Epithelial cell of prostate (primary cell): ENCODE data around the gene DAGLA.
A peak's percentile ranks its signal among the peaks of the same experiment; 100 is the strongest.

Experiments used
- DNase-seq: peaks from one replicate; pipeline ENCODE4 v3.0.0-alpha.2; 2011; ENCODE audit warnings: low read depth, low spot score
- H3K27ac ChIP-seq: fragments of 450-650 bp; 2 replicates; pipeline ENCODE4 v1.5.1; 2017; ENCODE audit warnings: mild to moderate bottlenecking

The DAGLA gene

DNA sequence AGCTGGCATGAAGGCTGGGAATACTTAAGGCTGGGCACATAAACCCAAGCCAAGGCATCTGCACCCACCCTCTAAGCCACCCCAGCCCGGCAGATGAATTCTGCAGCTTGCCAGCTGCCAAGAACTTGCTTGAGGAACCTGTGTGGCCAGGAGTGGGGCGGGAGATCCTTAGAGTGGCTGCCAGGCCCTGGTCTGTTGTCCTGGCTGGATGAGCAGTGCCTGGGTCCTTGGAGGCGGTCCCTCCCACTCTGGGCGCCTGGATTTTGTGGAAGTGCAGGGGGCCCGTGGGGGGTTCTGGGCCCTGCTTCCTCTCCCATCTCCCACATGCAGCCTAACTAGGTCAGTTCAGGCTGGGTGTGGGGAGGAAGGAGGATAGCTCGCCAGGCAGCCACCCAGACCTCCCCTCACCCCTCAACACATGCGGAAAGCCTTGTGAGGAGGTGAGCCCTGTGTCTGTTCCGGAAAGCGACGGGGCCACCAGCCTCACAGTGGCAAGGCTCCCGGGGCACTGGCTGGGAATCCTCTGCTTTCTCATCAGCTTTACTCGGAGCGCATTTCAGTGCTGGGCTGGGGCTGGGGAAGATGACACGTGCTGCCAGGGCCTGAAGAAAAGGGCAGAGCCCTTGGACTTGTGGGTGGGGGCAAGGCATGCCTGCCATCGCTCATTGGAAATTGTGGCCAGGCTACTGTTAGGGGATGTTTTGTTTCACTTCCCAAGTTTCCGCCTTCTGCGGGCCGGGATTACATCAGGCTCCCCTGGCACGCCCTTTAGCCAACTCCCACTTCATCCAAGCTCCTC, 8.4 kb downstream of the DAGLA start:
- no peak for DNase-seq
- peak overlapping the region; percentile 6 for H3K27ac ChIP-seq

DNA sequence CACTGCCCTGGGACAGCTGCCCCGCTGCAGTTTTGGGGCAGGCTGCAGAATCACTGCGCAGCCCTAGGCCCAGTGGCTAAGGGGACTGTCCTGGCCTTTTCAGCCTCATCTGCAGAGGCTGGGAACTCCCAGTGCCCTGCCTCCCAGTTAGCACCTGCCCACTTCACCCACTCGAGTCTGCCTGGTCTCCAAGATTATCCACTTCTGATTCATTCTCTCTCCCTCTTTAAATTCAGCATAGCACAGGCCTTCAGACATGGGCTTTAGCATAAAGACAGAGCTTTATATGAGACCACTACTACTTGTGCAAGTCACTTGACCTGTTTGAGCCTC, 8.9 kb downstream of the DAGLA start:
- peak overlapping the region; percentile 6 for H3K27ac ChIP-seq
- DNase-seq, result no peak

DNA sequence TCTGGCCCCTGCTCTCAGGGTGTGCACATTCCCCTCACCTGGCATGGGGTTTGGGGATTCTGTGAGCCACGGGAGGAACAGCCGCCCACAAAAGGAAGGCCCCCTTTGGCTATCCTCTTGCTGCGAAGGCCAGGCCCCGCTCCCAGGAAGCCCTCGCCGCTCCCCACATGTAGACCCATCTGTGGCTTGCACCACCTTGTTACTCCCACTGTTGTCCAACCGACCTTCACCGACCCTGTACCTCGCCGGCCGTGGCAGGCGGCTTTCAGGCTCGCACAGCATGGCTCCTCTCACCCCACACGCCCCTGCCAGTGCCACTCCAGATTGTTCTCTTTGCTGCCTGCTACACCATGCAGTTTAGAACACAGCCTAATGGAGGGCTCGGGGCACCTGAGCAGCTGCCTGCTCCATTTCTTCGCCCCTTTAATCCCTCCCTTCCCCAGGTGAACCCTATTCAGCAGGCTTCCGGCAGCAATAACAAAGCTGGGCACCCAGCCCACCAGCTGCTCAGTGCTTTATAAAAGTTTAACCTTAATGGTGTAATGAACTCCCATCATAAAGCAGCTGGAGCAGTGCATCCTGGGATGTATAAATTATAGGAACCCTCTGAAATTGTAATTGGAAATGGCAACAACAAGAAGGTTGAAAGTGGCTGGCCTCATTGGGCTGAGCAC, 10.7 kb downstream of the DAGLA start:
- no peak for DNase-seq
- H3K27ac ChIP-seq, result no peak overlapping the region

DNA sequence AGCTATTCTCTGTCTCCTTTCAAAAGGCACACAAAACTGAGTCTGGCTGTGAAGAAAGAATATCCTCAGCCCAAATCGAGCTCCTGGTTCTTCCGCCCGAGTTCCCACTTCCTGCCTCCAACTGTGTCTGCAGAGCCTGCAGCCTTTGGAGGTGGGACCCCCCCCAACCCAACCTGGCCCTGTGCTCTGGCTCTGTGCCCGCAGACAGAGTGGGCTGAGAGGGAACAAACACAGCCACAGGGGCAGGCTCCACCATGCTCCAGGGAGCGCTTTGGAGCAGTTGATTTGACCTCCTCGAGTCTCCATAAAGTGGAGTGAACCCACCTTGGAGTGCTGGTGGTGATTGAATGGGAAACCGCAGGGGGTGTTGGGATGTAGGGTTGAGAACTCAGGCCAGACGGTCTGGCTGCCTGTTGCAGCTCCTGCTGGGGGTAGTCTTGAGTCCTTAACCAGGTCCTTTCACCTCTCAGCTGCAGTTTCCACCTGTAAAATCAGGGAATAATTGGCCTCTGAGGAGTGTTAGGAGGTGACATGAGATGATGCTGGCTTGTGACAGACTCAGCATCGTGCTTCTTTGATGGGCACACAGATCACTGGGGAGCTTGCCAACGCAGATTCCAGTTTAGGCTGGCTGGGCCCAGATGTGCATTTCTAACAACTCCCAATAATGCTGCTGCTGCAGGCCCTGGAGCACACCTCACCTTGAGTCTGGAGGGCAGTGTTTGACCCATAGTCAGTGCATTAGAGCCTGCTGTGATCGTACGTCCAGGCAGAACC, 11.4 kb downstream of the DAGLA start:
- no peak for DNase-seq

DNA sequence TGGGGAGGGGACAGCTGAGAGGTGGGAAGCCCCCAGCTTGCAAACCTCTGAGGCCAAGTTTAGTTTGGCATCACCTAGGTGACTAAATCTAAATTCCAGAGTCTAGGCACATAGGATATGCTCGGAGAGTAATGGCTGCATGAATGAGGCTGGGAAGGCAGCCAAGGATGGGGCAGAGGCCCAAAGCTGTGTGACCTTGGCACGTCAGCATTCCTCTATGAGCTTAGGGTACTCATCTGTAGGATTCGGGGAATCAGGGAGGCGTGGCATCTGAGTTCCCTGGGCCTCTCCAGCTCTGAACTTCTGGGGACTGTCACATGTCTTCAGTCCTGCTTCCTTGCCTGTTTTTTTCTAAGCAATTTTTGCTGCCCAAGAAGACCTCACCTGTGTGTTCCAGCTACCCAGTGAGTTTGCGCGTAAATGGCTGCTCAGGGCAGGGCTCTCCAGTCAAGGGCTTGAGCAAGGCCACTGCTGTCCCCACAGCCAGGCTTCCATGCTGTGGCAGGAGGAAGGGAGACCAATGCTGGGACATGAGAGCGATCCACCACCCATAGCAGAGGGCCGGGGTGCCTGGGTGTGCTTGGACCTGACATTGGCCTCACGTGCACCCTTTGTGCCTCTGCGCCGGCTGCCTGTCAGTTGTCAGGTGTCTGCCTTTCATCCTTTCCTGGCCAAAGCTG, 13.9 kb downstream of the DAGLA start:
- no peak overlapping the region for H3K27ac ChIP-seq
- no peak for DNase-seq

More for the DNA sequence above, 11.4 kb downstream of the DAGLA start:
- no peak overlapping the region for H3K27ac ChIP-seq

DNA sequence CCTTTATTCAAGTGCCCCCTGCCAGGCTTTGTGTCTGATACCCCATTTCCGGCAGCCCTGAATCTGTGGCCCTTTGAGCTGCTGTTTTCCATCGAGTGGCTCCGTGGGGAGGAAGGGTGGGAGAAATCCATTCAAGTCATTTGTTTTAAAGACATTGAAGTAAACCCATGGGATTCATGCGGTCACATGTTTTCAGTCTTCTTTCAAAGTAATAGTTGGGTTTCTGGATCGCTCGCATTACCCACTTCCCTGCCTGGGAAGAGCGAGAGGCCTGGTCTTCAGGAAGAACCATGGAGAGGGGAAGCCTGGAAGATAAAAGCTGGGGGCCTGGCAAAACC, 14.4 kb downstream of the DAGLA start:
- DNase-seq, result no peak
- H3K27ac ChIP-seq, result no peak overlapping the region

DNA sequence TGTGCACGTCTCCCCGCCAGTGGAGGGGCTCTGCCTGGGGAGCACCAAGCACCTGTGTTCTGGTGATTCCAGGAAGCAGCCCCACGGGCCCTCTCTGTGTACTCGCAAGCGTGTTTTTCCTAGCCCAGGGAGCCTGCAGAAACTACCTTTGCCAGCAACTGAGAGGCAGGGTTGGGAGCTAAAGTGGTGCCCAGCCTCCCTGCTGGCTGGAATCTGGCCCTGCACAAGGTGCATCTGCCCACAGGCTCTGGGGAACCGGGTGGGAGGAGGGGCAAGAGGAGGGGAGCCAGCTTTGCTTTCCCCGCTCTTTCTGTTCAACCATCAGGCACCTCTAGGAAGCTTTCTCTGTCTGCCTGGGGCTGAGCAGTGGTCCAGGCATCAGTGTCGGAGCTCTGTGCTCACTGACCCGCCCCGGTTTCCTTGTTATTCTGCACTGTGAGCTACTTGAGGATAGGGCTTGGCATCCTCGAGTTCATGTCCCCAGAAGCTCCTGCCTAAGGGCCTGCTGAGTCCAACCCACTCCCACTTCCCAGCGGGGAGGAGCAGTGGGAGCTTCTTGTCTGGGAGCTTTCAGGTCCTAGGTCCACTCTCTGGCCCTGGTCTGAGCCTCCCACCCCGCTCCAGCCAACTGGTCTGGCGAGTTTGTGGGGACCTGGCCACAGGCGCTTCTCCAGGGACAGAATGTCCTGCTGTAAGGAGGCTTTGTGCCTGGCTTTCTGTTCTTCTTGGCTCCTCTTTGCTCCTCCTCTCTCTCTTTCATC, 14.9 kb downstream of the DAGLA start:
- no peak for DNase-seq
- peak overlapping the region; percentile 5 for H3K27ac ChIP-seq

DNA sequence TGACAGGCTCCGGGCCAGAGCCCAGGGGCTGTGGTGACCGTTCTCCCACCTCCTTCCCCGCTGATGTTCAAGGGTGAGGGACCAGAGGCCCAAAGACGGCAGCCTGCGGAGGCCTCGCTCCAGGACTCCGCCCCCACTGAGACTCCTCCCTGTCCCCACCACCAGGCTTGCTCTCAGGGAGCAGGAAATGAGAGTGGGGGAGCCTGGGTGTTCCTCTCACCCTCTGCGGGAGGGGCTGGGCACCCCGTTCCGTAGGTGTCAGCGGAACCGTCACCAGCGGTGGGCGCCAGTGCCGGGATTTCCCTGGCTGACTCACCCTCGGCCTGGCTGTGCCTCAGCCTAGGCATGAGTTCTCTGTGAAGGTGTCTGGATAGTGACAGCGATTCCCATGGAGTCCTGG, 15.7 kb downstream of the DAGLA start:
- DNase-seq, result peak; percentile 60
- H3K27ac ChIP-seq, result peak overlapping the region; percentile 5

DNA sequence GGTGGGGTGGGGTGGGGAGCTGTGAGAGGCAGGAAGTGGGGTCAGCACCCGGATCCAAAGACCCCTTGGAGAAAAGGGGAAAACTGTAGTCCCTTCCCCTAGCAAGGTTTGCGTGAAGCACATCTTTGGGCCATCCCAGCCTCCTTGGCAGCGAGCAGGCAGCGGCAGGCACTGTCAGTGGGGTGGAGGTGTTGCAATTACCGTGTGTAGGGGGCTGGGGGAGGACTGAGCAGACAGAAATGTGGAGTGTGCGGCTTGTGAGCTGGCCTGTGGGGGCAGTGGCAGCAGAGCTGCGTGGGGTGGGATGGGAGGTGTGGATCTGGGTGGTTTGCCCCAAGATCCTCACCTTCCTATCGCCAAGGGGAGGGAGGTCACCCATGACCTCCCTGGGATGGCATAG, 16.4 kb downstream of the DAGLA start:
- no peak for DNase-seq
- peak overlapping the region; percentile 22 for H3K27ac ChIP-seq

DNA sequence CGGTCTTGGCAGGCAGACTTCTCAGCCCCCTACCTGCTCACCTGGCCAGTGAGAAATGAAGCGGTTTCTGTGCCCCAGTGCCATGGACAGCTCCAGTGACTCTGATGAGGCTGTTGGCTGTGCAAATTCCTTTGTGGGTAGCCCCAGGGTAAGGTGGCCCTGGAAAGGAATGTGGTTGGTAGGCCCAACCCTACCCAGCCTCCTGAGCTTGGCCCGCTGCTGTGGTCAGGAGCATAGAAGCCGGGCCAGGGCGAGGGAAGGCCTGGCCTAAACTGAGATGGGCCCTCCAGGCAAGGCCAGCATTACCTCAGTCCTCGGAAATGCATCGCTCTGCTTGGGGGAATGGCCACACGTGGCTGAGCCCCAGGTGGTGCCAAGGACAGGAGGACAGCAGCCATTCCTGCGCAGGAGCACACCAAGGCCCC, 16.9 kb downstream of the DAGLA start:
- H3K27ac ChIP-seq, result peak overlapping the region; percentile 22
- peak; percentile 60 for DNase-seq

DNA sequence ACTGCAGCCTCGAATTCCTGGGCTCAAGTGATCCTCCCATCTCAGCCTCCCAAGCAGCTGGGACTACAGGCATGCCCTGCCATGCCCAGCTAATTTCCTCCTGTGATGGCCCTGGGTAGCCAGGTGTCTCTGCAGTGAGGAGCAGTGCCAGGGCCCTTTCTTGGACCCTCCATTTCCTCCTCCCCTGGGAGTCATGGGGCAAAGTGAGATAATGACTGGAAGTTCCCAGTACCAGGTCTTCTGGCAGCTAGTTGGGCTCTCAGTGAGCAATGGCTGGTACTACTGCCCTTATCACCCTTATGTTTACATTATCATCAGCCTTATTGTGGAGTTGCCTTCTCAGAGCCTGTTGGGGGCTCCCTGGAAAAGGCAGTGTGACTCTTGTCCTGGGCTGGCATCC, 17.6 kb downstream of the DAGLA start:
- no peak overlapping the region for H3K27ac ChIP-seq
- no peak for DNase-seq

DNA sequence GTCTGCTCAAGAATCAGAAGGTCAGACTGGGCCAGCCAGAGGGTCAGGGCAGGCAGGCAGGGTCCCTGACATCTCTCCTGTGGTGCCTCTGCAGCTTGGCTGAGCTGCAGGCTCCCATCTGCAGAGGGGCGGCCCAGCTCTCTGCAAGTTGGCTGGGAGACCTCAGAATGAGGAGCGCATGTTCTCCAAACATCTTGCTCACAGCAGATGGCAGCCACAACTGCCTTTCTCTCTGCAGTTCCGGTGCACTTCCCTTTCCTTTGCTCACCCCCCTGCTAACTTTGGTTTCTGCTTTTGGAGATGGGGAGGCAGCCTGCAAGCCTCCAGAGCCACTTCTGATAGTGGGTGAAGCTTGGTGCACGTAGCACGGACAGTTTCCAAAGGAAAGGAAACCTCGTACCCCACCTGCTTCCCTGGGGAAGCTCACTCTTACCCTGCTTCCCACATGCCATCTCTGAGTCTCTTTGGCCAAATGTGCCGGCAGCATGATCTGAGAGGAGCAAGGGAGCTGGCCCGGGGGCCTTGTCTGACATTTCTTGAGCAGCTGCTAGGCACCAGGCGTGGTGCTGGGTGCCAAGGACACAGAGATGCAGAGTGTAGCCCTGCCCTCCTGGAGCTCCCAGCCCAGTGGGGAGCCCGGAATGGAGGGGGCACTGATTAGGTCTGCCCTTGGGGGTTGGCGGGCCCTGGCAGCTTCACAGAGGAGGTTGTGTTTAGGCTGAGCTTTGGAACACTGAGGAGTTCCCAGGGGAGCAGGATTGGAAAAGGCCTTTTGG, 18.2 kb downstream of the DAGLA start:
- DNase-seq, result no peak
- H3K27ac ChIP-seq, result no peak overlapping the region

DNA sequence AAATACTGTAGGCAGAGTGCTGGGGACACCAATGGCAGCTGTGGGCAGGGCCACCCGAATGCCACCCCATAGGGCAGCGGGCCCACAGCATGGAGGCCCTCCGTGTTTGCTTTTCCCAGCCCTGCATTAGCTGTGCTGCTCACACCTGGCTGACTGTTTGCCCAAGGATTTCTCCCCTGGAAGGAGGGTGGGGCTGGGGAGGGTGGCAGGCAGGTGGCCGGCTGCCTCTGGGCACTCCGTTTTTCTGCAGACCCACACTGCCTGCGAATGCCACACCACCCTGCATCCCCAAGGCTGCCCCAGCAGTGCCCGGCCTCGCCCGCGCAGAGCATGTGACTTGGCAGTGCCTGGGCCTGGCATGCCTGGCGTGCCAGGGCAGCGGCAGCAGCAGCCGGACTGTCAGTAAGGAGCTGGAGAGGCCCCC, 19.6 kb downstream of the DAGLA start:
- DNase-seq, result no peak
- H3K27ac ChIP-seq, result peak overlapping the region; percentile 29

DNA sequence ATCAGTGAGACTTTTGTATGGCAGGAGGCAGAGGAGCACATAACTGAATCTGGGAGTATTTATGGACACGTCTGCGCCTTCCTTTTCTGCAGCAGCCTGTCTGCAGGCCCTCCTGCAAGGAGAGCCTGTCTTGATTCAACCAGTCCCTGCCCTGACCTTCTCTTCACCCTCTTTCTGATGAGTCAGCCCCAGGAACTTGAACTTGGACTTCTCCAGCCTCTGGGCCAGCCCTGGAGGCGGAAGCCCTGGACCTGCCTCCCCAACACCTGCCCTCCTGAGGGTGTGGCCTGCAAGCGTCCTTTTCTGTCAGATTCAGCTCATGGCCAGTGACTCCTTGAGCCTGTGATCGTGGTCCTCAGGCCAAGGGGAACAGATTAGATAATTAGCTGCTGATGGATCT, 20.0 kb downstream of the DAGLA start:
- peak overlapping the region; percentile 29 for H3K27ac ChIP-seq
- DNase-seq, result peak; percentile 51

DNA sequence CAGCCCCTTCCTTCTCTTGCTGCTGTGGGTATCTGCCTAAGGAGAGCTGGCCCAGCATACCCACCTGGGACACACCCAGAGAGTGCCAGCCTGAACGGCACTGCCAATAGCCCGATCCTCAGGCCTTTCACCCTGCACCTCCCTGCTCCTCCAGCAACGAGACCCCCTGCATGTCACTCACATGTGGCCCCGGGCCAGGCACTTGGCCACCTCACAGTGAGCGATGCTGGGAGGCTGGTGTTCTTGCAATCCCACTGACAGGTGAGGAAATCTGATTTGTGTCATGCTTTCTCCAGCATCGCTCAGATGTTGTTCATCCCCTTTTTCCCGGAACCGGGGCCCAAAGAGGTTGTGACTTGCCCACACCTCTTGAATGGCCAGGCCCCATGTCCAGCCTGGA, 20.5 kb downstream of the DAGLA start:
- H3K27ac ChIP-seq, result peak overlapping the region; percentile 29
- no peak for DNase-seq

DNA sequence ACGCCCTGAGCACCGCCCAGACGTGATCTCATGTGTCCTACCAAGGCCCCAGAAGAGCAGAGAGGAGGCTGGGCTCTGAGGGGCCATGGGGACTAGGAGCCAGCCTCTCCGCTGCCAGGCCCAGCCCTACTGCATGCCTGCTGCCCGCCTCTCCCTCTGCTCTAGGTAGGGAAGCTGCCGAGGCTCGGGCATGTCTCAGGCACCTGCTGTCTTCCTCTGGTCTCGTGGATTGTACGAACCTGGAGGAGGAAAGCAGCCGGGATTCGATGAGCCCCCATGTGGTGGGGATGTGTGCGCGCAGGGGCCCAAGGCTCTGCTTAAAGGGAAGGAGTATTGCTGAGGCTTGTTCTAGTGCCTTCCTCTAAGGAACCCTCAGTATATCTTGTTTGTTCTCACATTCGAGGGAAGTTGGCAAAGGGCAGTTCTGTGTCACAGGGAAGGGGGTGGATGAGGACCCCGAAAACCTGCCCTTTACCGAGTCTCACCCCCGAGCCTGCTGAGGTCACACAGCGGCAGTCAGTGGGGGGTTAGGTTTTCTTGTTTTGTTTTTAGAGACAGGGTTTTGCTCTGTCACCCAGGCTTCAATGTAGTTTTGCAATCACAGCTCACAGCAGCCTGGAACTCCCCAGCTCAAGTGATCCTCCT, 21.2 kb downstream of the DAGLA start:
- DNase-seq, result no peak
- H3K27ac ChIP-seq, result no peak overlapping the region

DNA sequence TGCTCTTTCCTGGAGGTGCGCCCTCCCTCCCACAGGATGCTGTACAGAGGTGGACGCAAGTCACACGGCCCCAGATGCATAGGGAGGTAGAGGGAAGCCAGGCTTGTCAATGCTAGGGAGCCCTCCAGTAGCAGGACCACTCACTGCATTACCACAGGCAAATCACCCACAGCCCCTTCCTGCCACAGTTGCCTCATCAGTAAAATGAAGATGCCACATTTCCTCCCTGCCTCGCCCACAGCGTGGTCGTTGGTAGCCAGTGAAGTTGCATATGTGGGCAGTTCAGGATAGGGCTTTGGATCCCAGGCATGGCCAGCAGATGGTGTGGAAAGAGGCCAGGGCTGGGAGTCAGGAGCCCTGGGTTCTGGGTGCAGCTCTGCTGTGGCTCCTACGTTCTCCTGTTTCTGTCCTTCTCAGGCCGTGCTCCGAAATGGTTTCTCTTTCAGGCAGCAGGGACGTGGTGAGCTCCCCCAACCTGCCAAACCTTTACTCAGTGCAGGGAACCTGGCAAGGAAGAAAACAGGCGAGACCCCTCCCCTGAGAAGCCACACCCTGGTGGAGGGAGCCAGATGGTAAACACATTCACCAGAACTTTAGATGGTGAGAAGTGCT, 22.6 kb downstream of the DAGLA start:
- DNase-seq, result no peak
- no peak overlapping the region for H3K27ac ChIP-seq

DNA sequence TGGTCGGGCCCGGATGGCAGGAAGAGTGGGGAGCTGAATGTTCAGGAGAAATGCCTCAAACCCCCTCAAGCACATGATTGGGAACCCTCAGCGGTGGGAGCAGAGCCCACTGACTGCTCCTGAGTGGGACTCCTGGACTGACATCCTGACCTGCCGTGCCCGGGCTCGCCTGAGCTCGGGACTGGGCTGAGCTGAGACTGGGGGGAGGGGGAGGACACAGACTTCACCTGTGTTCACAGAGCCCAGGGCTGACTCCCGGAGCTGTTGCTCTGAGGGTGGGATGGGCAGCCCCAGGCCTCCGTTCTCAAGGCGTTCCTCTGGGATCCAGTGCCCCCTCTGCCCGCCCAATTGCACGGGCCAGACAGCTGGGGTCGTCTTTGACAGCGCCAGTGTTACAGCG, 24.6 kb downstream of the DAGLA start:
- no peak overlapping the region for H3K27ac ChIP-seq

More for the DNA sequence above, 24.6 kb downstream of the DAGLA start:
- no peak for DNase-seq
